H9 (cell line): Measurements from ENCODE around the gene DSTN. TPM values are rescaled to one million over a fixed set of nuclear protein-coding genes. Genes with fewer than 3 reads are reported as not detected.

Experiments used
- DNase-seq: peaks from one replicate; pipeline ENCODE4 v3.0.0-alpha.2; 2017
- H2AFZ ChIP-seq: one replicate; pipeline ENCODE4 v1.6.1; 2013; ENCODE audit warnings: mild to moderate bottlenecking, low read length, control low read depth, moderate library complexity
- H2AK5ac ChIP-seq: 2 replicates; pipeline ENCODE4 v1.6.1; 2013; ENCODE audit warnings: low read length, control low read depth, mixed read lengths; ENCODE audit not compliant: insufficient read length
- H2BK120ac ChIP-seq: one replicate; pipeline ENCODE4 v1.6.1; 2013; ENCODE audit warnings: low read depth, mild to moderate bottlenecking, low read length, control low read depth, inconsistent platforms; ENCODE audit not compliant: poor library complexity, severe bottlenecking
- H2BK12ac ChIP-seq: 2 replicates; pipeline ENCODE4 v1.6.1; 2013; ENCODE audit warnings: low read length, control low read depth, mixed read lengths, low read depth; ENCODE audit not compliant: insufficient read length
- H2BK15ac ChIP-seq: 2 replicates; pipeline ENCODE4 v1.6.1; 2013; ENCODE audit warnings: low read depth, low read length, control low read depth
- H2BK20ac ChIP-seq: one replicate; pipeline ENCODE4 v1.6.1; 2013; ENCODE audit warnings: low read depth, mild to moderate bottlenecking, low read length, control low read depth, inconsistent platforms; ENCODE audit not compliant: poor library complexity, severe bottlenecking
- H2BK5ac ChIP-seq: 2 replicates; pipeline ENCODE4 v1.6.1; 2013; ENCODE audit warnings: low read length, control low read depth, mixed read lengths; ENCODE audit not compliant: insufficient read length
- H3K14ac ChIP-seq: 2 replicates; pipeline ENCODE4 v1.6.1; 2013; ENCODE audit warnings: low read length, control low read depth; ENCODE audit not compliant: insufficient read depth
- H3K18ac ChIP-seq: 2 replicates; pipeline ENCODE4 v1.6.1; 2013; ENCODE audit warnings: low read depth, mild to moderate bottlenecking, mixed read lengths, low read length, control low read depth; ENCODE audit not compliant: insufficient read length
- H3K23ac ChIP-seq: 2 replicates; pipeline ENCODE4 v1.6.1; 2013; ENCODE audit warnings: low read length, control low read depth, mixed read lengths, low read depth; ENCODE audit not compliant: insufficient read length
- H3K23me2 ChIP-seq: 2 replicates; pipeline ENCODE4 v1.6.1; 2013; ENCODE audit warnings: low read depth, mild to moderate bottlenecking, mixed read lengths, low read length, control low read depth; ENCODE audit not compliant: insufficient read length, poor library complexity, severe bottlenecking
- H3K27ac ChIP-seq: 2 replicates; pipeline ENCODE4 v1.5.1; 2013; ENCODE audit warnings: low read length, control low read depth, mixed read lengths, low read depth; ENCODE audit not compliant: insufficient read length
- H3K27me3 ChIP-seq: 2 replicates; pipeline ENCODE4 v1.6.1; 2013; ENCODE audit warnings: low read length, control low read depth, inconsistent platforms; ENCODE audit not compliant: insufficient read depth
- H3K4ac ChIP-seq: 2 replicates; pipeline ENCODE4 v1.6.1; 2013; ENCODE audit warnings: low read depth, mild to moderate bottlenecking, control low read depth, inconsistent platforms, low read length, moderate library complexity
- H3K4me1 ChIP-seq: 2 replicates; pipeline ENCODE4 v1.6.1; 2013; ENCODE audit warnings: low read length, control low read depth, inconsistent platforms; ENCODE audit not compliant: insufficient read depth
- H3K4me2 ChIP-seq: 2 replicates; pipeline ENCODE4 v1.6.1; 2013; ENCODE audit warnings: low read length, control low read depth, mixed read lengths; ENCODE audit not compliant: insufficient read length, insufficient read depth
- H3K56ac ChIP-seq: 2 replicates; pipeline ENCODE4 v1.6.1; 2013; ENCODE audit warnings: low read depth, mild to moderate bottlenecking, mixed read lengths, low read length, control low read depth; ENCODE audit not compliant: insufficient read length
- H3K79me1 ChIP-seq: 2 replicates; pipeline ENCODE4 v1.6.1; 2013; ENCODE audit warnings: low read depth, mild to moderate bottlenecking, moderate library complexity, low read length, control low read depth, inconsistent platforms; ENCODE audit not compliant: insufficient read depth, poor library complexity, severe bottlenecking
- H3K79me2 ChIP-seq: 2 replicates; pipeline ENCODE4 v1.6.1; 2013; ENCODE audit warnings: low read length, control low read depth, inconsistent platforms; ENCODE audit not compliant: insufficient read depth
- H3K9ac ChIP-seq: 2 replicates; pipeline ENCODE4 v1.6.1; 2013; ENCODE audit warnings: low read length, control low read depth, mixed read lengths; ENCODE audit not compliant: insufficient read length; ENCODE audit errors: extremely low read depth
- H3K9me3 ChIP-seq: one replicate; pipeline ENCODE4 v1.6.1; 2013; ENCODE audit warnings: low read depth, low read length, inconsistent platforms; ENCODE audit not compliant: control insufficient read depth
- H3T11ph ChIP-seq: one replicate; pipeline ENCODE4 v1.6.1; 2013; ENCODE audit warnings: mild to moderate bottlenecking, low read length, control low read depth, inconsistent platforms
- H4K20me1 ChIP-seq: one replicate; pipeline ENCODE4 v1.6.1; 2013; ENCODE audit not compliant: control insufficient read depth, insufficient read length, insufficient read depth
- H4K5ac ChIP-seq: 2 replicates; pipeline ENCODE4 v1.6.1; 2013; ENCODE audit warnings: low read depth, mild to moderate bottlenecking, mixed read lengths, low read length, control low read depth; ENCODE audit not compliant: insufficient read length
- H4K8ac ChIP-seq: replicated peaks from 2 replicates; pipeline ENCODE4 v1.6.1; 2013; ENCODE audit warnings: low read length, control low read depth, mixed read lengths, low read depth; ENCODE audit not compliant: insufficient read length
- H4K91ac ChIP-seq: 2 replicates; pipeline ENCODE4 v1.6.1; 2013; ENCODE audit warnings: low read depth, mild to moderate bottlenecking, moderate library complexity, mixed read lengths, low read length, control low read depth; ENCODE audit not compliant: insufficient read length
- H3K27ac Mint-ChIP-seq, 3 experiments: 2 replicates in 2 of 3; 3 replicates in 1 of 3; pipeline ENCODE4 v1.8.0; 2020 to 2021; ENCODE audit warnings: mixed read lengths in 3 of 3, mild to moderate bottlenecking in 1 of 3, moderate library complexity in 1 of 3
- H3K27me3 Mint-ChIP-seq: 2 replicates; pipeline ENCODE4 v1.8.0; 2021; ENCODE audit warnings: low read depth, mild to moderate bottlenecking, moderate library complexity, mixed read lengths
- H3K36me3 Mint-ChIP-seq, 3 experiments: 2 replicates in 2 of 3; 3 replicates in 1 of 3; pipeline ENCODE4 v1.8.0; 2020 to 2021; ENCODE audit warnings: low read depth in 3 of 3, mixed read lengths in 3 of 3; ENCODE audit not compliant: insufficient read depth in 1 of 3
- H3K4me1 Mint-ChIP-seq, 2 experiments: 2 replicates each; pipeline ENCODE4 v1.8.0; 2020; ENCODE audit warnings: mixed read lengths in 2 of 2
- H3K4me3 Mint-ChIP-seq, 2 experiments: 2 replicates in 1 of 2; 3 replicates in 1 of 2; pipeline ENCODE4 v1.8.0; 2020 to 2021; ENCODE audit warnings: mild to moderate bottlenecking in 2 of 2, mixed read lengths in 2 of 2, moderate library complexity in 1 of 2
- H3K9me3 Mint-ChIP-seq, 2 experiments: 2 replicates in 1 of 2; 3 replicates in 1 of 2; pipeline ENCODE4 v1.8.0; 2020; ENCODE audit warnings: mild to moderate bottlenecking in 2 of 2, mixed read lengths in 2 of 2, moderate library complexity in 1 of 2
- CTCF ChIP-seq: fragments of 200-600 bp; sonication (generic); conservative IDR thresholded peaks from 3 replicates; pipeline ENCODE4 v1.8.0; 2021; ENCODE audit warnings: antibody characterized with exemption, mild to moderate bottlenecking
- WGBS: extraction: QIAGEN DNeasy Blood & Tissue Kit; methylation state at CpG from one replicate; pipeline ENCODE4 v1.1.7; 2013; ENCODE audit warnings: missing lambda C conversion rate, low lambda C conversion rate, mixed read lengths; ENCODE audit not compliant: insufficient read length; ENCODE audit errors: extremely low coverage; 5-methylcytosine and 5-hydroxymethylcytosine counted together
- total RNA-seq: library from RNA; stranded (reverse); gene quantifications from 2 replicates; pipeline ENCODE4 v1.2.1, GENCODE V29; 2021

Gene DSTN
- total RNA-seq, 1 experiment from 2014 or later = 145 TPM

GRCh38 chr20:17541596-17541995, 28.3 kb upstream of the DSTN start:
- H3K79me1 ChIP-seq = no peaks in the 10 kb centered on the region
- no peaks in the 10 kb centered on the region for H3K4me1 ChIP-seq
- no peak overlapping the region for H3K18ac ChIP-seq
- H3T11ph ChIP-seq = no peak overlapping the region
- no peak overlapping the region for H2AK5ac ChIP-seq
- H2BK120ac ChIP-seq = no peak overlapping the region
- no peak overlapping the region for H2BK15ac ChIP-seq
- H3K23me2 ChIP-seq = no peaks in the 10 kb centered on the region
- TF ChIP-seq CTCF = no peak
- no peak overlapping the region for H3K14ac ChIP-seq
- no peaks in the 10 kb centered on the region for H3K27me3 ChIP-seq
- no CpG with 5 or more reads among the region's 3 CpGs for WGBS
- peaks cover 9 to 14% of the 10 kb centered on the region in 2 experiments for H3K4me1 Mint-ChIP-seq
- H3K4me3 Mint-ChIP-seq = no peak overlapping the region
- no peak overlapping the region for H4K8ac ChIP-seq
- no peak overlapping the region for H3K56ac ChIP-seq
- no peak overlapping the region for H2BK5ac ChIP-seq
- no peak for DNase-seq
- no peak overlapping the region for H3K4ac ChIP-seq
- no peaks in the 10 kb centered on the region for H4K20me1 ChIP-seq
- H3K27ac ChIP-seq = no peak overlapping the region
- H3K23ac ChIP-seq = no peak overlapping the region
- no peak overlapping the region for H4K91ac ChIP-seq
- no peaks in the 10 kb centered on the region for H3K9me3 ChIP-seq
- H3K36me3 Mint-ChIP-seq = peaks cover 0 to 2% (median 1%) of the 10 kb centered on the region in 3 experiments; a peak in 2 of 7 replicates
- H4K5ac ChIP-seq = no peak overlapping the region
- no peak overlapping the region for H2BK12ac ChIP-seq
- no peak overlapping the region for H3K9ac ChIP-seq
- H3K27ac Mint-ChIP-seq = no peak overlapping the region
- H2BK20ac ChIP-seq = no peak overlapping the region
- no peak overlapping the region for H3K4me2 ChIP-seq
- no peaks in the 10 kb centered on the region for H3K79me2 ChIP-seq
- H2AFZ ChIP-seq = no peak overlapping the region
- H3K9me3 Mint-ChIP-seq = peaks cover 0 to 3% of the 10 kb centered on the region in 2 experiments; a peak in 3 of 5 replicates
- H3K27me3 Mint-ChIP-seq = no peaks in the 10 kb centered on the region
